Calu3 (cell line): ENCODE data around the gene ATP6V0B. TPM values are rescaled to one million over a fixed set of nuclear protein-coding genes. Genes with fewer than 3 reads are reported as not detected.

Experiments used
- BruUV-seq: library from RNA; stranded (reverse); fragments of 400-500 nt; replicated peaks from 2 replicates; lab custom pipeline; 2021; lab: Mats Ljungman, UMichigan
- CTCF ChIA-PET: fragments of 300-600 bp; sonication (Branson Sonifier 250); formaldehyde crosslinking; loops from one replicate; lab custom pipeline; 2022; ENCODE audit warnings: antibody characterized with exemption; lab: Charles Lee
- DNase-seq: peaks from one replicate; pipeline ENCODE4 v3.0.0; 2022
- H3K27ac Mint-ChIP-seq: one replicate; pipeline ENCODE4 v1.8.0; 2022; ENCODE audit warnings: mixed read lengths; ENCODE audit not compliant: unreplicated experiment
- H3K27me3 Mint-ChIP-seq: one replicate; pipeline ENCODE4 v1.8.0; 2022; ENCODE audit warnings: mixed read lengths; ENCODE audit not compliant: unreplicated experiment
- H3K36me3 Mint-ChIP-seq: one replicate; pipeline ENCODE4 v1.8.0; 2022; ENCODE audit warnings: mild to moderate bottlenecking, moderate library complexity, mixed read lengths; ENCODE audit not compliant: insufficient read depth, unreplicated experiment
- H3K4me1 Mint-ChIP-seq: one replicate; pipeline ENCODE4 v1.8.0; 2022; ENCODE audit warnings: mild to moderate bottlenecking, low read depth, mixed read lengths; ENCODE audit not compliant: unreplicated experiment
- H3K4me3 Mint-ChIP-seq: one replicate; pipeline ENCODE4 v1.8.0; 2022; ENCODE audit warnings: mild to moderate bottlenecking, low read depth, moderate library complexity, mixed read lengths; ENCODE audit not compliant: unreplicated experiment
- H3K9me3 Mint-ChIP-seq: one replicate; pipeline ENCODE4 v1.8.0; 2022; ENCODE audit warnings: low read depth, mixed read lengths; ENCODE audit not compliant: unreplicated experiment
- CTCF ChIP-seq: fragments of 200-600 bp; IDR thresholded peaks from one replicate; pipeline ENCODE4 v1.8.0; 2022; ENCODE audit warnings: antibody characterized with exemption; ENCODE audit not compliant: unreplicated experiment
- intact Hi-C: fragments of 100-400 bp; cut with micrococcal nuclease; formaldehyde crosslinking; loops from one replicate; pipeline ENCODE4 v1.10.0; 2022; ENCODE audit not compliant: unreplicated experiment
- total RNA-seq: library from RNA; stranded (reverse); gene quantifications from 2 replicates; pipeline ENCODE4 v1.2.3, GENCODE V29; 2022

The ATP6V0B gene
- total RNA-seq, 1 experiment from 2014 or later = 141 TPM

DNA sequence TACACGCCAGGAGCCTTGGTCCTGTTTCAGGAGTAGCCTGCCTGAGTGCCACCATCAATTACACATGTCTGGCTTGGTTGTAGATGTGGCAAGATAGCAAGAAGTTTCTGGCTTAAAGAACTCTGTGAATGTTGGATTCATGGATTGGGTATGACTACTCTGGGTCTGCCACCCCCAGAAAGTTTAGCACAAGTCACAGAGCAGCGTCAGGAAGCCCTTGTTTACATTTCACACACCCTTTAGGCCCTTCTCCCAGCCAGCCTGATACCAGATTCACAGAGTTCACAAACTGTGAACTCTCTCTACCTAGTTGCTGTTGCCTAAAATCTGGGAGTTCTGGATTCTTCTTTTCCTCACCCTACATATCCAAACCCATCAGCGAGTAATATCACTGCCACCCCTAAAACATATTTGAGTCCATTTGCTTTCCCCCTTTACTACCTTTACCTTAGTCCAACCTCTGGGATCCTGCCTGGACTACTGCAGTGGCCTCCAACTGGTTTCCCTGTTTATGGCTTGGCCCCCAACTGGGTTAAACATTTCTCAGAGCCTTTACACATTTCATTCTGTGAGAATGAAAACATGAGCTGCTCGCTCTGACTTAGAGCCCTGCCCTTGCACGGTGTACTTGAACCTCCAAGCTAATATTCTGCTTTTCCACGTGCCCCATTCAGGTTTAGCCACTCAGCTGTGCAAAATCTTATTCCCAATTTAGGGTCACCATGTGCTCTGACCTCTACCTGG, 12.6 kb downstream of the ATP6V0B start:
- Mint-ChIP-seq H3K27me3 (no peaks in the 10 kb centered on the region), H3K27ac (no peak overlapping the region), H3K4me1 (peaks cover 41% of the 10 kb centered on the region), H3K4me3 (no peak overlapping the region), H3K36me3 (peaks cover 28% of the 10 kb centered on the region), H3K9me3 (no peaks in the 10 kb centered on the region)
- no peak for DNase-seq
- no TSS peak for BruUV-seq
- CTCF ChIA-PET = interaction anchor here (0.6 to 1.0 kb wide), 3 partner anchors 19 to 224 kb away, joined by 3 to 6 read pairs (median 3); no protein-coding TSS in a partner anchor
- no peak for TF ChIP-seq CTCF
- intact Hi-C loops = no loop called here

DNA sequence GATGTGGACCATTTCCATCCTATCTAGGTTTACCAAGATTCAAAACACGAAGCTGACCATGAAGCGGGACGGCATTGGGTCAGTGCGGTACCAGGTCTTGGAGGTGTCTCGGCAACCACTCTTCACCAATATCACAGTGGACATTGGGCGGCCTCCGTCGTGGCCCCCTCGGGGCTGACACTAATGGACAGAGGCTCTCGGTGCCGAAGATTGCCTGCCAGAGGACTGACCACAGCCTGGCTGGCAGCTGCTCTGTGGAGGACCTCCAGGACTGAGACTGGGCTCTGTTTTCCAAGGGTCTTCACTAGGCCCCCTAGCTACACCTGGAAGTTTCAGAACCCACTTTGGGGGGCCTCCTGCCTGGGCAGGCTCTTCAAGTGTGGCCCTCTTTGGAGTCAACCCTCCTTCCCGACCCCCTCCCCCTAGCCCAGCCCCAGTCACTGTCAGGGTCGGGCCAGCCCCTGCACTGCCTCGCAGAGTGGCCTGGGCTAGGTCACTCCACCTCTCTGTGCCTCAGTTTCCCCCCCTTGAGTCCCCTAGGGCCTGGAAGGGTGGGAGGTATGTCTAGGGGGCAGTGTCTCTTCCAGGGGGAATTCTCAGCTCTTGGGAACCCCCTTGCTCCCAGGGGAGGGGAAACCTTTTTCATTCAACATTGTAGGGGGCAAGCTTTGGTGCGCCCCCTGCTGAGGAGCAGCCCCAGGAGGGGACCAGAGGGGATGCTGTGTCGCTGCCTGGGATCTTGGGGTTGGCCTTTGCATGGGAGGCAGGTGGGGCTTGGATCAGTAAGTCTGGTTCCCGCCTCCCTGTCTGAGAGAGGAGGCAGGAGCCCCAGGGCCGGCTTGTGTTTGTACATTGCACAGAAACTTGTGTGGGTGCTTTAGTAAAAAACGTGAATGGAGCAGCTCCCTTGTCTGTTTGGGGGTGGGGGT, 15.8 kb downstream of the ATP6V0B start:
- H3K27me3 Mint-ChIP-seq = no peaks in the 10 kb centered on the region
- no TSS peak for BruUV-seq

GRCh38 chr1:43991200-43991475, 16.4 kb downstream of the ATP6V0B start:
- H3K27me3 Mint-ChIP-seq = no peaks in the 10 kb centered on the region
- H3K4me1 Mint-ChIP-seq = peaks cover 47% of the 10 kb centered on the region
- H3K36me3 Mint-ChIP-seq = peaks cover 63% of the 10 kb centered on the region
- intact Hi-C loops = no loop called here
- peak overlapping the region; percentile 16 for H3K27ac Mint-ChIP-seq
- TF ChIP-seq CTCF = no peak
- H3K9me3 Mint-ChIP-seq = no peaks in the 10 kb centered on the region
- no peak for DNase-seq
- no TSS peak for BruUV-seq
- H3K4me3 Mint-ChIP-seq = peak overlapping the region; percentile 98
- CTCF ChIA-PET = no interaction called here

More for the DNA sequence above, 15.8 kb downstream of the ATP6V0B start:
- H3K4me1 Mint-ChIP-seq = peaks cover 53% of the 10 kb centered on the region
- peak overlapping the region; percentile 16 for H3K27ac Mint-ChIP-seq
- CTCF ChIA-PET = no interaction called here
- peaks cover 58% of the 10 kb centered on the region for H3K36me3 Mint-ChIP-seq
- peak overlapping the region; percentile 98 for H3K4me3 Mint-ChIP-seq
- H3K9me3 Mint-ChIP-seq = no peaks in the 10 kb centered on the region
- peak; percentile 11 for TF ChIP-seq CTCF
- intact Hi-C loops = no loop called here
- DNase-seq = no peak

- Mint-ChIP-seq H3K9me3 (no peaks in the 10 kb centered on the region), H3K4me3 (peak within 1 kb of the TSS; percentile 98), H3K4me1 (peaks cover 42% of the 10 kb centered on the region), H3K27ac (peak within 1 kb of the TSS; percentile 16), H3K27me3 (no peaks in the 10 kb centered on the region), H3K36me3 (peaks cover 68% of the 10 kb centered on the region)
- CTCF ChIA-PET = interaction anchor here (0.7 to 1.3 kb wide), 2 partner anchors 45 to 56 kb away, joined by 3 to 4 read pairs; no protein-coding TSS in a partner anchor
- peak; percentile 86 for DNase-seq
- TSS peak; percentile 12 for BruUV-seq
- TF ChIP-seq CTCF = no peak
- intact Hi-C loops = no loop called here
Observed at GRCh38 chr1:43991476-43992231, 16.9 kb downstream of the ATP6V0B start, which contains the start of gene CCDC24. TSS of gene CCDC24 (plus strand) at chr1:43991599. CDS start at chr1:43991879, 280 bp downstream.
